ENCODE measurements around the gene AVPR2. TPM values are rescaled to one million over a fixed set of nuclear protein-coding genes. Genes with fewer than 3 reads are reported as not detected.

AVPR2 gene
- polyA plus RNA-seq (2013) = not detected in 2 replicates

DNA sequence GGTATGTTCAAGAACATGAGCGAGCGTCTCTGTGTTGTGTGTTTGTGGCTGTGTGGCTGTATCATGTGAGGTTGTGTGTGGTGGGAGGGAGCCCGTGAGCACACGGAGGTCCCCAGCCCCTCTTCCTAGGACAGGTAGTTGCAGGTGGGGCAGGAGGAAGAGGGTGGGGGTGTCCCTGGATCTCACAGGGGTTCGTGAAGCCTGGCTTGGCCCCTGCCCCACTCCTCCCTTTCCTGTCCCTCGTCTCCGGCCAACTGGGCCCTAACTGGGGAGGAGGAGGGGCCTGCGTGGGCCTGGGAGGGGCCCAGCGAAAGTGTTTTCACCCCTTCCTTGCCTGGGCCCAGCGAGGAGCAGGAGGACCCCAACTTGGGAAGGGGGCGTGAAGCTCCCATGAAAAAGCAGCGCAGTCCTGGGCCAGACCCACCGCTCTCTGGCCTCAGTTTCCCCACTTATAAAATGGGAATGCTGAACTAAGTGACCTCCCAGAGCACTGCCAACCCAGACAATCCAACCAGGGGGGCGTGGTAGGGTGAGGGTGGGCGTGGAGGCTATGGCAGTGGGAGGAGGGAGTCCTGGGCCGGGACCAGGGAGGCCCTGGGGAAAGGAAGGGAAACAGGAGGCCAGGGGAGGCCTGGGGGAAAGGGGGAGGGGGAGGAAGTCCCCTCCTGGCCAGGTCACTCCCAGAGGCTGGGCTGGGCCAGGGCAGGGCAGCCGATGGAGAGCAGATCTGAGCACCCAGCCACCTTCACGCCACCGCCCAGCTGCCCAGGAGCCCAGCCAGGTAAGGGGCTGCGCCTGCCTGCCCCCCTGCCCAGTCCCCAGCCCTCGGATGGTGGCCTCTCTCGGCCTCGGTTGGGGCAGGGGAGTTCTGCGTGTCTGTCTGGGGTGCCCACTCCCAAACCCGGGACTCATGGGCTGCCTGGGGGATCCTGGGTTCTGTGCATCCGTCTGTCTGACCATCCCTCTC, at the start of gene AVPR2:
Gene AVPR2 (plus strand): TSS at position 683 of the 967 bp plus-strand sequence. CDS start 473 bp downstream, outside the sequence.
- H3K9ac ChIP-seq (ENCODE audit: low read length) = no peak within 1 kb of the TSS
- H3K4me3 ChIP-seq (ENCODE audit: low read depth, low read length) = no peak within 1 kb of the TSS
- peak within 1 kb of the TSS; percentile 2 for H2AK5ac ChIP-seq (ENCODE audit: low read length)
- H3K18ac ChIP-seq (ENCODE audit: low read length) = peak within 1 kb of the TSS; percentile 17
- H3K9me3 ChIP-seq (ENCODE audit: insufficient read depth, low read depth, low read length) = no peaks in the 10 kb centered on the region
- DNase-seq = no peak
- peaks cover 2% of the 10 kb centered on the region for H3K79me2 ChIP-seq (ENCODE audit: control insufficient read depth, insufficient read depth, low read length, poor library complexity)
- no CpG with 5 or more reads among the region's 26 CpGs for WGBS (ENCODE audit: extremely low coverage, insufficient coverage, insufficient read length)
- H2BK12ac ChIP-seq (ENCODE audit: low read length) = no peak within 1 kb of the TSS
- peaks cover 3% of the 10 kb centered on the region for H3K79me1 ChIP-seq (ENCODE audit: low read length)
- H2AFZ ChIP-seq (ENCODE audit: insufficient read depth, low read length, poor library complexity) = no peak within 1 kb of the TSS
- H3K27ac ChIP-seq (ENCODE audit: low read depth, low read length) = no peak within 1 kb of the TSS
- no peak within 1 kb of the TSS for H4K8ac ChIP-seq (ENCODE audit: low read depth, low read length)
- no peak within 1 kb of the TSS for H3K14ac ChIP-seq (ENCODE audit: low read length)
- no peaks in the 10 kb centered on the region for H3K27me3 ChIP-seq (ENCODE audit: insufficient read depth, low read length)
- peak within 1 kb of the TSS; percentile 25 for H4K91ac ChIP-seq (ENCODE audit: low read depth, low read length)
- H3K4me2 ChIP-seq (ENCODE audit: low read length) = no peak within 1 kb of the TSS
- no peaks in the 10 kb centered on the region for H3K36me3 ChIP-seq (ENCODE audit: control insufficient read depth in 1 of 2, insufficient read depth in 2 of 2, low read length in 2 of 2)
- no peak within 1 kb of the TSS for H4K12ac ChIP-seq (ENCODE audit: low read depth, low read length)
- no peak within 1 kb of the TSS for H2BK120ac ChIP-seq (ENCODE audit: insufficient read depth, low read length, poor library complexity)
- no peak within 1 kb of the TSS for H3K4ac ChIP-seq (ENCODE audit: low read depth, low read length)
- no peak within 1 kb of the TSS for H3K23ac ChIP-seq (ENCODE audit: low read length)
- no peak within 1 kb of the TSS for H2BK5ac ChIP-seq (ENCODE audit: low read depth, low read length, poor library complexity)
- H3K4me1 ChIP-seq (ENCODE audit: control insufficient read depth in 1 of 2, insufficient read depth in 2 of 2, low read length in 2 of 2) = peaks cover 12 to 16% of the 10 kb centered on the region in 2 experiments

DNA sequence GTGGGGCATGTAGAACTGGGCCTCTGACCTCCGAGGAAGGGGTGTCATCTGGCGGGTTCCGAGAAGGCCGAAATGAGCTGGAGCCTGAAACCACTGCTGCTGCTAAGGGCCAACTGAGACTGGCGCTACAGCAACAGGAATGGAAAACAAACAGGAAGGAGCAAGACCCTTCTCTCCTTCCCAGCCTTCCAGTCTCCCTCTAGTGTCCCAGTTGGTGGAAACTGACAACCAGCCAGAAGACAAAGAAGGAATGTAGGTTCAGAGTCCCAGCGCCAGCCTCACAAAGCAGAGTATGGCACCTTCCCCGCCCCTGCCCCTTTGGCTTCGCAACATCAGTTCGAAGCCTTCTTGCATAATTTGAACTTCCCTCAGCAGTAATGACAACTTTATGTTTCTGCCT, 49.8 kb upstream of the AVPR2 start:
- no peaks in the 10 kb centered on the region for H3K36me3 ChIP-seq (ENCODE audit: control insufficient read depth in 1 of 2, insufficient read depth in 2 of 2, low read length in 2 of 2)
- H3K79me2 ChIP-seq (ENCODE audit: control insufficient read depth, insufficient read depth, low read length, poor library complexity) = no peaks in the 10 kb centered on the region
- no peak overlapping the region for H2AK5ac ChIP-seq (ENCODE audit: low read length)
- H2BK5ac ChIP-seq (ENCODE audit: low read depth, low read length, poor library complexity) = no peak overlapping the region
- no peaks in the 10 kb centered on the region for H3K9me3 ChIP-seq (ENCODE audit: insufficient read depth, low read depth, low read length)
- no peak overlapping the region for H3K4me3 ChIP-seq (ENCODE audit: low read depth, low read length)
- no peaks in the 10 kb centered on the region for H3K27me3 ChIP-seq (ENCODE audit: insufficient read depth, low read length)
- H2BK120ac ChIP-seq (ENCODE audit: insufficient read depth, low read length, poor library complexity) = no peak overlapping the region
- no CpG with 5 or more reads among the region's 9 CpGs for WGBS (ENCODE audit: extremely low coverage, insufficient coverage, insufficient read length)
- H4K8ac ChIP-seq (ENCODE audit: low read depth, low read length) = no peak overlapping the region
- no peak overlapping the region for H3K4me2 ChIP-seq (ENCODE audit: low read length)
- H3K14ac ChIP-seq (ENCODE audit: low read length) = no peak overlapping the region
- H4K12ac ChIP-seq (ENCODE audit: low read depth, low read length) = peak overlapping the region; percentile 30
- H3K4ac ChIP-seq (ENCODE audit: low read depth, low read length) = no peak overlapping the region
- no peak for DNase-seq
- H2BK12ac ChIP-seq (ENCODE audit: low read length) = no peak overlapping the region
- no peak overlapping the region for H3K23ac ChIP-seq (ENCODE audit: low read length)
- H3K27ac ChIP-seq (ENCODE audit: low read depth, low read length) = no peak overlapping the region
- no peaks in the 10 kb centered on the region for H3K4me1 ChIP-seq (ENCODE audit: control insufficient read depth in 1 of 2, insufficient read depth in 2 of 2, low read length in 2 of 2)
- no peak overlapping the region for H4K91ac ChIP-seq (ENCODE audit: low read depth, low read length)
- no peak overlapping the region for H3K9ac ChIP-seq (ENCODE audit: low read length)
- H3K79me1 ChIP-seq (ENCODE audit: low read length) = no peaks in the 10 kb centered on the region
- H3K18ac ChIP-seq (ENCODE audit: low read length) = no peak overlapping the region
- no peak overlapping the region for H2AFZ ChIP-seq (ENCODE audit: insufficient read depth, low read length, poor library complexity)

DNA sequence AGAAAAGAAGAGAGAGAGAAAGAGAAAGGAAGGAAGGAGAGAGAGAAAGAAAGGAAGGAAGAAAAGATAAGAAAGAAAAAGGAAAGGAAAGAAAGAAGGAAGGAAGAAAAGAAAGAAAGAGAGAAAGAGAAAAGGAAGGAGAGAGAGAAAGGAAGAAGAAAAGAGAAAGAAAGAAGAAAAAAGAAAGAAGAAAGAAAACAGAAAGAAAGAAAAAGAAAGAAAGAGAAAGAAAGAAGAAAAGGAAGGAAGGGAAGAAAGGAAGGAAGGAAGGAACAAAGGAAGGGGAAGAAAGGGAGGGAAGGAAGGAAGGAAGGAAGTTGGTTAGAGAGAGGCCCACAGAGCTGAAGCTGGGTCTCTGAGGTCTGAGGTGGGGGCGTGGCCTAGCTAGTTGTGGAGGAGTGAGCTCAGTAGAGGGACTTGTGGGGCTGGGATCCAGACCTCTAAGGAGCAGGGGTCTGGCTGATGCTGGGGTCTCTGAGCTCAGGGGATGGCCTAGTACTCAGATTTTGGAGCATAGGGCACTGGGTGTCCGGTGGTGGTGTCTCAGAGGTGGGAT, 47.0 kb upstream of the AVPR2 start:
- Histone ChIP-seq H3K9ac (ENCODE audit: low read length) (no peak overlapping the region), H2BK120ac (ENCODE audit: insufficient read depth, low read length, poor library complexity) (no peak overlapping the region), H3K27ac (ENCODE audit: low read depth, low read length) (no peak overlapping the region), H2BK5ac (ENCODE audit: low read depth, low read length, poor library complexity) (no peak overlapping the region), H3K27me3 (ENCODE audit: insufficient read depth, low read length) (no peaks in the 10 kb centered on the region), H3K4me3 (ENCODE audit: low read depth, low read length) (no peak overlapping the region), H3K9me3 (ENCODE audit: insufficient read depth, low read depth, low read length) (no peaks in the 10 kb centered on the region), H4K91ac (ENCODE audit: low read depth, low read length) (no peak overlapping the region), H3K4me2 (ENCODE audit: low read length) (no peak overlapping the region), H3K79me2 (ENCODE audit: control insufficient read depth, insufficient read depth, low read length, poor library complexity) (no peaks in the 10 kb centered on the region), H3K23ac (ENCODE audit: low read length) (no peak overlapping the region), H3K36me3 (ENCODE audit: control insufficient read depth in 1 of 2, insufficient read depth in 2 of 2, low read length in 2 of 2) (no peaks in the 10 kb centered on the region), H3K4ac (ENCODE audit: low read depth, low read length) (no peak overlapping the region), H3K14ac (ENCODE audit: low read length) (no peak overlapping the region), H2AK5ac (ENCODE audit: low read length) (no peak overlapping the region), H3K4me1 (ENCODE audit: control insufficient read depth in 1 of 2, insufficient read depth in 2 of 2, low read length in 2 of 2) (no peaks in the 10 kb centered on the region), H2AFZ (ENCODE audit: insufficient read depth, low read length, poor library complexity) (no peak overlapping the region), H4K8ac (ENCODE audit: low read depth, low read length) (no peak overlapping the region), H3K79me1 (ENCODE audit: low read length) (no peaks in the 10 kb centered on the region), H3K18ac (ENCODE audit: low read length) (no peak overlapping the region), H4K12ac (ENCODE audit: low read depth, low read length) (no peak overlapping the region), H2BK12ac (ENCODE audit: low read length) (no peak overlapping the region)
- WGBS (ENCODE audit: extremely low coverage, insufficient coverage, insufficient read length) = no CpG with 5 or more reads among the region's 2 CpGs
- DNase-seq = no peak

- DNase-seq = no peak
- no peak overlapping the region for H2AK5ac ChIP-seq (ENCODE audit: low read length)
- H3K4ac ChIP-seq (ENCODE audit: low read depth, low read length) = no peak overlapping the region
- H3K79me2 ChIP-seq (ENCODE audit: control insufficient read depth, insufficient read depth, low read length, poor library complexity) = no peaks in the 10 kb centered on the region
- no peak overlapping the region for H4K91ac ChIP-seq (ENCODE audit: low read depth, low read length)
- H3K4me1 ChIP-seq (ENCODE audit: control insufficient read depth in 1 of 2, insufficient read depth in 2 of 2, low read length in 2 of 2) = peaks cover 0 to 4% of the 10 kb centered on the region in 2 experiments
- H3K23ac ChIP-seq (ENCODE audit: low read length) = no peak overlapping the region
- no peak overlapping the region for H3K27ac ChIP-seq (ENCODE audit: low read depth, low read length)
- H3K18ac ChIP-seq (ENCODE audit: low read length) = no peak overlapping the region
- H3K79me1 ChIP-seq (ENCODE audit: low read length) = no peaks in the 10 kb centered on the region
- H3K14ac ChIP-seq (ENCODE audit: low read length) = no peak overlapping the region
- no peak overlapping the region for H2BK5ac ChIP-seq (ENCODE audit: low read depth, low read length, poor library complexity)
- no peak overlapping the region for H2BK120ac ChIP-seq (ENCODE audit: insufficient read depth, low read length, poor library complexity)
- no peak overlapping the region for H4K12ac ChIP-seq (ENCODE audit: low read depth, low read length)
- peaks cover 8 to 9% of the 10 kb centered on the region in 2 experiments for H3K36me3 ChIP-seq (ENCODE audit: control insufficient read depth in 1 of 2, insufficient read depth in 2 of 2, low read length in 2 of 2)
- H3K4me2 ChIP-seq (ENCODE audit: low read length) = no peak overlapping the region
- H3K9me3 ChIP-seq (ENCODE audit: insufficient read depth, low read depth, low read length) = peaks cover 2% of the 10 kb centered on the region
- no peak overlapping the region for H3K4me3 ChIP-seq (ENCODE audit: low read depth, low read length)
- WGBS (ENCODE audit: extremely low coverage, insufficient coverage, insufficient read length) = no CpG with 5 or more reads among the region's 10 CpGs
- no peak overlapping the region for H4K8ac ChIP-seq (ENCODE audit: low read depth, low read length)
- no peaks in the 10 kb centered on the region for H3K27me3 ChIP-seq (ENCODE audit: insufficient read depth, low read length)
- no peak overlapping the region for H3K9ac ChIP-seq (ENCODE audit: low read length)
- no peak overlapping the region for H2AFZ ChIP-seq (ENCODE audit: insufficient read depth, low read length, poor library complexity)
- H2BK12ac ChIP-seq (ENCODE audit: low read length) = no peak overlapping the region
Measured at GRCh38 chrX:153861151-153861550, 43.3 kb upstream of the AVPR2 start.

All from trophoblast cell (in vitro differentiated cells and primary cell).